Measurements from ENCODE around the gene ZNF502.
A peak's percentile ranks its signal among the peaks of the same experiment; 100 is the strongest.
"Not testable (repeated sequence)": the region's sequence is repeated elsewhere in the genome, so short reads cannot be mapped to it uniquely, and the experiment has no call there.

Gene ZNF502

DNA sequence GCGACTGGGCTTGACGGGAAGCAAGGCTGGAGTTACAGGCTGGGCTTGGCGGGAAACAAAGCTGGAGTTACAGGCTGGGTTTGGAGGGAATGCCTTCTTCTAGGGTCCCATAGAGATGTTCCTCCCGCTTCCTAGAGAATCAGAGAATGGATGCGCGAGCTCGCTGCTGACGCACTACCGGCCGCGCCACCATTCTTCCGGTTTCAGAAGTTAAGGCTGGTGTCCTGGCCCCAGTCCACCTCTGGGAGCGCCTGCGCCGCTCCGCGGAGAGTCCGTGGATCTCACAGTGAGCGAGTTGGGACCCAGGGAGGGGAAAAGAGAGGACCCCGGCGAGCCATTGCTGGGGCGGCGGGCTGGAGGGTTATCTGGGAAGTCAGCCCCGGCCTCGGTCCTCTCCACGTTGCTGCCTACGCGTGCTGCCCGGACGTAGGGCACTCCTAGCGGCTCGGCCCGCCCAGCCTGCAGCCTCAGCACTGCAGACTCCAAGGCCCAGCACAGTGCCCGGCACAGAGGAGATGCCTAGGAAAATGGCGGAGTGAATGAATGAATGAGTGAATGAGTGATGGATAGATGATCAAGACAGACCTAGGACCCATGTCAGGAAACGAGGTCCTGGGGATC is at the start of gene ZNF502:
Gene ZNF502, plus strand, starts transcription at position 206 of the 621 bp plus-strand sequence. CDS start 7,602 bp downstream, outside the sequence.
- peak; percentile 90 for DNase-seq

DNA sequence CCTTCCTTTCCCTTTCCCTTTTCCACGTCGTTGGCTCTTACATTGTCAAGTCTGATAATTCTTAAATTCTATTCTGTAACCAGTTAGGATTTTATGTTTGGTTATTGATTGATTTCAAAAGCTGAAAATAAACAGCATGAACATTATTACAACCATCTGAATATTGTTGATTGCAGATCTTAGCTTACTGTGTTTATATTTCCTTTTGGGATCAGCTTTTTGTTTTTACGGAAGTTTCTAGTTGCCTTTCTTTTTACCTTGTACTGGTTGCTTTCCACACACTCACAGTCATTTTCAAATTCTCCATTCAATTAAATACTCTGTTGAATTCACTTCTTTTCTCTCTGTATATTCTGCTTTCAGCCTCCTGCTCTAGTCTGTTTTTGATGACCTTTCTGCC is 47.3 kb upstream of the ZNF502 start:
- DNase-seq = no peak

DNA sequence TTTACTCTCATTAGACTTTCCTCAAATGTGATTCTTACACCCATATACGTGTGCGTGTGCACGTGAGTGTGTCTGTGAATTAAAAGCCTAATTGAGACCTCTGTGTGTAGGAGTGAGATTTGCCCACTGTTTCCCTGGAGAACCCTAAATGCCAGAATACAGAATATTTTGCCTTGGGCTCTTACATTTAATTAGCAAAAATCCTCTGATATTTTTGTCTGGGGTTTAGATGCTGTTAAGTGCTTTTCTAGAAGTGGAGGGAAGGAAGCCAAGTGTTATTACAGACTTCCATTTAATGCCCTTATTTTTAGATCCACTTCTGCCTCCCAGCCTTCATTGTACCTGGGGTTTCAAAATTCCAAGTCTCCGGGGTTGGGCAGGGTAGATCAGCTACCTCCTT is 46.1 kb upstream of the ZNF502 start:
- DNase-seq = no peak

- DNase-seq = no peak
Measured at GRCh38 chr3:44669760-44670159, 42.7 kb upstream of the ZNF502 start.

- not testable (repeated sequence) for DNase-seq
Measured at GRCh38 chr3:44673466-44673865, 39.0 kb upstream of the ZNF502 start.

- DNase-seq = no peak
Measured at GRCh38 chr3:44674211-44674610, 38.2 kb upstream of the ZNF502 start.

DNA sequence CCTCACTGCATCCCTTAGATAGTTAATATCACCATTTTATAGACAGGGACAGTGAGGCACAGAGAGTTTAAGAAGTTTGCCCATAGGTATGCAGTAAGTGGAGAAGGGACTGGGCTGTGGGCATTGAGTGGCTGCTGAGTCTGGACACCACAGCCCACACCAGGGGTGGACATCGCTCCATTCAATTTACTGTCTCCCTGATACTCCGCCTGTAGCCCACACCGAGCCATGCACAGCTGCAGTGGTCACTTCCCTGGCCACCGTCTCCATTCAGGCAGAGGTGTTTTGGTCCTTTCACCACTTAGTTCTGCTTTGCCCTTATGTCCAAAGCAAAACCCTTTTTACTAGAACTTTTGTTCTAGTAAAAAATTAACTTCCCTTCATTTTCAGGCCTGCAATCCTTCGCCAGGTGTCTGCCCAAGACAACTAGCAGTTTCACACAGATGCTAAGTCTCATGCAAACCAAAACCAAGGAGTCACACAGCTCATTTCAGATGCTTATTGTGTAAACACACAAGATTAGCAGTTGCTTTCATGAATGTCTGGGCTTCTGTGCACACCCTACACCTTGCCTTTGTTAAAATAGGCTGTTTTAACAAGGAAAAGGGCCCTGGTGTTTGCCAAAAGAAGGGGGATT is 33.9 kb upstream of the ZNF502 start:
- DNase-seq = no peak

DNA sequence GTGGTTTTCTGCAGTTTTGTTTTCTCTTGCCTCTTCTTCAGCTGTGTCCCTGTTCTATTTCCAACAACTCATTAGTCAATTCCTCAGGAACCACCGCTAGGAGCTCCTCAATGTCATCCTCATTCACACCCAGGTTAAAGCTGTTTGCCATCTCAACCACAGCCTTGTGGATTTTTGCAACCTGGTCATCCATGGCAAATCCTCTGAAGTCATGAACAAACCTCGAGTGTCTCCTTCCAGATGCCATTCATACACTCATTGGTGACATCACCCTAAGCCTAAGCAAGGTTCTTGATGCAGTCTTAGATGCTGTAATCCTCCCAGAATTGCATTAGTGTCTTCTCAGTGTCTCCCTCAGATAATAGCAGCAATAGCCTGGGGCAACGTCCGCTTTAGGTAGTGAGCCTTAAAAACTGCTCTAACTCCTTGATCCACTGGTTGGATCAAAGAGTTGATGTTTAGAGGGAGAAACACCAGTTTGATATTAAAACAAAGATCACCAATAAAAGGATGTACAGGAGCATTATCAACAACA is 31.5 kb upstream of the ZNF502 start:
- no peak for DNase-seq

DNA sequence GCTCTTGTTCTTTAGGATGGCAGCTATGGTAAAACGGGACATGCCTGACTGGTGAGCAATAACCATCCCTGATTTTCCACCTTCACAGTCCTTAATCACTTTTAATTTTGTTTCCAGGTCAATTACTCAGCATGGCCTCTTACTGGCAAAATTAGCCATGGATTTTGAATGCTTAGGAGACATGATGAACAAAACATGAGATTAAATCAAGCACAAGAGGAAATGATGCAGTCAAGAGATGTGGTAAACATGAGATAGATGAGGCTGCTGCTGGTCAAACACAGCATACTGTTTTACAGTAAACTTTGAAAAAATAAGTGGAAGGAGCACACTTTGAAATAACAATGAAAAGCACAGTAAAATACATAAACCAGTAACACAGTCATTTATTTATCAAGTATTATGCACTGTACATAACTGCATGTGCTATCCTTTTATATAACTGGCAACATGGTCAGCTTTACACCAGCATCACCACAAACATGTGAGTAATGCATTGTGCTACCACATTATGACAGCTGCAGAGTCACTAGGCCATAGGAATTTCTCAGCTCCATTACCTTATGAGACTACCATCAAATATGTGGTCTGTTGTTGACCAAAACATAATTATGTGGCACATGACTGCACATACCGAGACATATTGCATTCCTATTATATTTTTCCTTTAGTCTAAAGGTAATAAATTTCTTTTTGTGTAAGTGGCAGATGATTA is 30.1 kb upstream of the ZNF502 start:
- DNase-seq = no peak

- DNase-seq = peak; percentile 73
Measured at GRCh38 chr3:44685128-44685800, 27.2 kb upstream of the ZNF502 start.

- DNase-seq = no peak
Measured at GRCh38 chr3:44687898-44688297, 24.6 kb upstream of the ZNF502 start.

- DNase-seq = no peak
Measured at GRCh38 chr3:44721231-44722102, 9.0 kb downstream of the ZNF502 start.

DNA sequence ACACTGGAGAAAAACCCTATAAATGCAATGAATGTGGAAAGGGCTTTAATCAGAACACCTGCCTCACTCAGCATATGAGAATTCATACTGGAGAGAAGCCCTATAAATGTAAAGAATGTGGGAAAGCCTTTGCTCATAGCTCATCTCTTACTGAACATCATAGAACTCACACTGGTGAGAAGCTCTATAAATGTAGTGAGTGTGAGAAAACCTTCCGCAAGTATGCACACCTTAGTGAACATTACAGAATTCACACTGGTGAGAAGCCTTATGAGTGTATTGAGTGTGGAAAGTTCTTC is 9.6 kb downstream of the ZNF502 start:
- DNase-seq = no peak

GRCh38 chr3:44729384-44729910 is 17.0 kb downstream of the ZNF502 start, which contains the start of gene ZNF501:
ZNF501 (plus strand) TSS chr3:44729635; CDS start chr3:44734422, 4,787 bp downstream.
- peak; percentile 91 for DNase-seq

DNA sequence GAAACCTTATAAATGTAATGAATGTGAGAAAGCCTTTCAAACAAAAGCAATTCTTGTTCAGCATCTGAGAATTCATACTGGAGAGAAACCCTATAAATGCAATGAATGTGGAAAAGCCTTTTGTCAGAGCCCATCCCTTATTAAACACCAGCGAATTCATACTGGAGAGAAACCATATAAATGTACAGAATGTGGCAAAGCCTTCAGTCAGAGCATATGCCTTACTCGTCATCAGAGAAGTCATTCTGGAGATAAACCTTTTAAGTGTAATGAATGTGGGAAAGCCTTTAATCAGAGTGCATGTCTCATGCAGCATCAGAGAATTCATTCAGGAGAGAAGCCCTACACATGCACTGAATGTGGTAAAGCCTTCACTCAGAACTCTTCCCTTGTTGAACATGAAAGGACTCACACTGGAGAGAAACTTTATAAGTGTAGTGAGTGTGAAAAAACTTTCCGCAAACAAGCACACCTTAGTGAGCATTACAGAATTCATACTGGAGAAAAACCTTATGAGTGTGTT is 22.2 kb downstream of the ZNF502 start:
- DNase-seq = no peak

DNA sequence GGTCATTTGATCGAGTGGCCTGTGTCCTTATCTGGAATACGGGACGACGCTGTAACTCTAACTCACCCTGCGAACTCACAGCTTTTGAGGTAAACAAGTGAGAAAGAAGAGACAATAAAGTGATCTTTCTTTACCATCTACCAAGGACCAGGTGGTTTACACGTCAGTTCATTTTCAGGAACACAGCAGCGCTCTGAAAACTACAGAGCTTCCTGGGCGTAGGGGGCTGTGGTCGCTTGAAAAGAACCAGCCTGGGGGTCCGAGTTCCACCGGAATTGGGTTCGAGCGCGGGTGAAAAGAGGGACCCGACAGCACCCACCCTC is 48.6 kb downstream of the ZNF502 start:
- no peak for DNase-seq

DNA sequence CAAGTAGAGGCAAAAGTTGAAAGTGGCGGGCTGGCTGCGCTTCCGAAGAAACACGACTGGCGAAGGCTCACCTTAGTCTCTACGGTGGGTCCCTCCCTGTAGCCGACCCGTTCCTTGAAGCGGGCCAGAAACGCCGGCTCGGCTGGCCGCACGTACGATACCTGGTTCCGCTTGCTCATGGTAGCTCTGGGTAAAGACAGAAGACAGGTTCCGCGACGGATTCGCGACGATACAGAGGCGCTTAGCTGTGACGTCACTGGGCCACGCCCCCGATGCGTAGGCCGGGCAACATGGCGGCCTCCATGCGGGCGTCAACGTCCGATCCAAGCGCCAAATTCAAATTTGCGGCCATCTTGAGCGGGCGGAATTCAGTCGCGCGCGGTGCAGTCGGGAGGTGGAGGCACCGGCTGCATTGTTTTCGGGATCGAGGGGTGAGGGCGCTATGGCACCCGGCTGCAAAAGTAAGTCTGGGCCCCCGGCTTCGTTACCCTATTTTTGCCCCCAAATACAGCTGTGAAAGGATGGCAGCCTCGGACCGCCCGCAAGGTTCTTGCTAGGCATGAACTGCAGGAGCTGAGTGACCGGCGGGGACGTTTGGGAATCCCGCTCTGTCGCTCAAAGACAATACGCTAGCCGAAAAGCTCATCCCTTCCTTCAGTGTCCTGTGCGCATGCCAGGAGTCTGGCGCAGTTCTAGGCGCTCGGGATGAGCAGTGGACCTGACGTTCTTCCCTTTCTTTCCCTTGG is 49.1 kb downstream of the ZNF502 start, which contains the start of the genes KIAA1143 and KIF15:
Gene KIAA1143, minus strand, starts transcription at position 196 of the 746 bp plus-strand sequence. Its CDS starts 17 bp downstream, at position 179.
Gene KIF15, plus strand, starts transcription at position 371 of the 746 bp plus-strand sequence. Its CDS starts 72 bp downstream, at position 443.
- peak; percentile 94 for DNase-seq

DNA sequence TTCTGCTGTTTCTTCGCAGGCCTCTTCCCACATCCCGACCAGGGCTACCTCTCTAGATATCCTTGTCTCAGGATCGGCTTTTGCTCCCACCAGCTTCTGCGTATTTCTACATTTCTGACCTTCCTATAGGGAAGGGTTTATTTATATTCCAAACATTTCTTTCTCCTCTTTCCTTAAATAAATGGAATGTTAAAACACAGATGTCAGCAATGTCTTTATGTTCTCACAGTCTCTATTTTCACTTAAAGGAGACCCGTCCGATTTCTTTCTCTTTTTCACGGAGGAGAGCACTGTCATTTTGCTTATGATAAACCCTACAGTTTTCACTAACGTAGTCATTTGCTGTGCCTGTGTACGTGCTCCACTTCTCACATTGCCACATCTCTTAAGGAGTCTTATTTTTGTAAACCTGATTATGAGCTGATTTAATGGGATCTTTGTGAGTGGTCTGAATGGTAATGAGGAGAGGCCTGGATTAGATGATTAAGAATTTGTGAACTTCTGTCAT is 49.8 kb downstream of the ZNF502 start:
- DNase-seq = no peak

- no peak for DNase-seq
Measured at GRCh38 chr3:44762690-44763089, 50.2 kb downstream of the ZNF502 start.

GRCh38 chr3:44764248-44764647 is 51.8 kb downstream of the ZNF502 start:
- DNase-seq = no peak
